Common myeloid progenitor, CD34-positive (primary cell): ENCODE measurements around the gene TTC34.
"Not testable (repeated sequence)": the region's sequence is repeated elsewhere in the genome, so short reads cannot be mapped to it uniquely, and the experiment has no call there.

Source experiments
- CTCF ChIA-PET: fragments of 350-600 bp; sonication (Branson Sonifier 250); formaldehyde crosslinking; loops from one replicate; lab custom pipeline; 2021; ENCODE audit warnings: antibody characterized with exemption; lab: Charles Lee
- POLR2A ChIA-PET: fragments of 350-600 bp; sonication (Branson Sonifier 250); formaldehyde crosslinking; loops from one replicate; lab custom pipeline; 2021; ENCODE audit warnings: antibody characterized with exemption; lab: Charles Lee
- DNase-seq, 3 donors: peaks; one replicate each; pipeline versions ENCODE4 v3.0.0 to v3.0.0-alpha.2; 2013
- H3K27ac ChIP-seq, 2 experiments: 1 replicate in 1 of 2; 2 replicates in 1 of 2; pipeline ENCODE4 v1.7.0; 2013; ENCODE audit warnings: inconsistent platforms in 2 of 2, low read length in 2 of 2, mild to moderate bottlenecking in 2 of 2, low read depth in 1 of 2, moderate library complexity in 1 of 2; ENCODE audit not compliant: severe bottlenecking in 2 of 2, insufficient read depth in 1 of 2, poor library complexity in 1 of 2
- H3K27me3 ChIP-seq, 5 experiments: replicated peaks in 2 of 5; 1 replicate in 3 of 5; 2 replicates in 2 of 5; pipeline versions ENCODE4 v1.6.1 to v1.7.0; 2013; ENCODE audit warnings: low read length in 4 of 5, mild to moderate bottlenecking in 2 of 5, moderate library complexity in 2 of 5, inconsistent platforms in 1 of 5; ENCODE audit not compliant: insufficient read depth in 5 of 5, control insufficient read depth in 4 of 5
- H3K36me3 ChIP-seq, 4 experiments: 1 replicate in 2 of 4; 2 replicates in 2 of 4; pipeline versions ENCODE4 v1.6.1 to v1.7.0; 2013; ENCODE audit warnings: low read length in 3 of 4, control low read depth in 1 of 4, mild to moderate bottlenecking in 1 of 4; ENCODE audit not compliant: control insufficient read depth in 4 of 4, insufficient read depth in 4 of 4
- H3K4me1 ChIP-seq, 4 experiments: 1 replicate in 3 of 4; 2 replicates in 1 of 4; pipeline versions ENCODE4 v1.6.1 to v1.7.1; 2013; ENCODE audit warnings: low read length in 3 of 4, mild to moderate bottlenecking in 3 of 4, control low read depth in 1 of 4, inconsistent platforms in 1 of 4, moderate library complexity in 1 of 4; ENCODE audit not compliant: control insufficient read depth in 4 of 4, insufficient read depth in 4 of 4; ENCODE audit errors: control extremely low read depth in 1 of 4
- H3K4me3 ChIP-seq, 7 experiments: 1 replicate in 4 of 7; 2 replicates in 3 of 7; pipeline versions ENCODE4 v1.5.1 to v1.7.0; 2013; ENCODE audit warnings: mild to moderate bottlenecking in 7 of 7, low read length in 6 of 7, moderate library complexity in 6 of 7, inconsistent platforms in 2 of 7, low read depth in 2 of 7, control low read depth in 1 of 7; ENCODE audit not compliant: insufficient read depth in 4 of 7, control insufficient read depth in 1 of 7; ENCODE audit errors: extremely low read depth in 1 of 7
- H3K9me3 ChIP-seq, 5 experiments: 1 replicate in 4 of 5; 2 replicates in 1 of 5; pipeline versions ENCODE4 v1.6.1 to v1.7.1; 2013; ENCODE audit warnings: low read length in 4 of 5, mild to moderate bottlenecking in 2 of 5, inconsistent platforms in 1 of 5, low read depth in 1 of 5, moderate library complexity in 1 of 5; ENCODE audit not compliant: control insufficient read depth in 4 of 5, insufficient read depth in 2 of 5; ENCODE audit errors: control extremely low read depth in 1 of 5
- WGBS: methylation state at CpG from one replicate; pipeline ENCODE4 v1.1.5; 2013; ENCODE audit not compliant: insufficient coverage; 5-methylcytosine and 5-hydroxymethylcytosine counted together

TTC34 gene

DNA sequence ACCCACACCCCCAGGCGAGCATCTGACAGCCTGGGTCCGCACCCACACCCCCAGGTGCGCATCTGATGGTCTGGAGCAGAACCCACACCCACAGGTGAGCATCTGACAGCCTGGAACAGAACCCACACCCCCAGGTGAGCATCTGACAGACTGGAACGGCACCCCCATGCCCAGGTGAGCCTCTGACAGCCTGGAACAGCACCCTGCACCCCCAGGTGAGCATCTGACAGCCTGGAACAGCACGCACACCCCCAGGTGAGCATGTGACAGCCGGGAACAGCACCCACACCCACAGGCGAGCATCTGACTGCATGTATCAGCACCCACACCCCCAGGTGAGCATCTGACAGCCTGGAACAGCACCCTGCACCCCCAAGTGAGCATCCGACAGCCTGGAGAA, 115.8 kb downstream of the TTC34 start:
- H3K4me3 ChIP-seq, DNase-seq, H3K9me3 ChIP-seq, POLR2A ChIA-PET, H3K27ac ChIP-seq, H3K36me3 ChIP-seq, H3K4me1 ChIP-seq, CTCF ChIA-PET: not testable (repeated sequence)
- peaks cover 0 to 16% (median 6%) of the 10 kb centered on the region in 5 experiments for H3K27me3 ChIP-seq
- WGBS: no CpG with 5 or more reads among the region's 8 CpGs

GRCh38 chr1:2684878-2685277, 116.6 kb downstream of the TTC34 start:
- H3K4me1 ChIP-seq, H3K27ac ChIP-seq, H3K9me3 ChIP-seq, H3K4me3 ChIP-seq, DNase-seq, POLR2A ChIA-PET, CTCF ChIA-PET, H3K36me3 ChIP-seq: not testable (repeated sequence)
- WGBS: no CpG with 5 or more reads among the region's 9 CpGs
- peaks cover 0 to 16% (median 6%) of the 10 kb centered on the region in 5 experiments for H3K27me3 ChIP-seq

DNA sequence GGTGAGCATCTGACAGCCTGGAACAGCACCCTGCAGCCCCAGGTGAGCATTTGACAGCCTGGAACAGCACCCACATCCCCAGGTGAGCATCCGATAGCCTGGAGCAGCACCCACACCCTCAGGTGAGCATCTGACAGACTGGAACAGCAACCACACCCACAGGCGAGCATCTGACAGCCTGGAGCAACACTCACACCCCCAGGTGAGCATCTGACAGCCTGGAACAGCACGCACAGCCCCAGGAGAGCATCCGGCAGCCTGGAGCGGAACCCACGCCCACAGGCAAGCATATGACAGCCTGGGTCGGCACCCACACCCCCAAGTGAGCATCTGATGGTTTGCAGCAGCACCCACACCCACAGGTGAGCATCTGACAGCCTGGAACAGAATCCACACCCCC, 117.5 kb downstream of the TTC34 start:
- H3K36me3 ChIP-seq, H3K4me1 ChIP-seq, POLR2A ChIA-PET, CTCF ChIA-PET, H3K4me3 ChIP-seq, DNase-seq, H3K27ac ChIP-seq, H3K9me3 ChIP-seq: not testable (repeated sequence)
- peaks cover 0 to 16% (median 6%) of the 10 kb centered on the region in 5 experiments for H3K27me3 ChIP-seq
- 37% methylated on average over 6 of the region's 7 CpGs for WGBS

DNA sequence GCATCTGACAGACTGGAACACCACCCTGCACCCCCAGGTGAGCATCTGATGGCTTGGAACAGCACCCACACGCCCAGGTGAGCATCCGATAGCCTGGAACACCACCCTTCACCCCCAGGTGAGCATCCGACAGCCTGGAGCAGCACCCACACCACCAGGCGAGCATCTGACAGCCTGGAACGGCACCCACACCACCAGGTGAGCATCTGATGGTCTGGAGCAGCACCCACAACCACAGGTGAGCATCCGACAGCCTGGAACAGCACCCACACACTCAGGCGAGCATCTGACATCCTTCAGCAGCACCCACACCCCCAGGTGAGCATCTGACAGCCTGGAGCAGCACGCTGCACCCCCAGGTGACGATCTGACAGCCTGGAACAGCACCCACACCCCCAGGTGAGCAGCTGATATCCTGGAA, 118.2 kb downstream of the TTC34 start:
- H3K4me3 ChIP-seq, H3K4me1 ChIP-seq, CTCF ChIA-PET, DNase-seq, H3K36me3 ChIP-seq, H3K9me3 ChIP-seq, H3K27ac ChIP-seq, POLR2A ChIA-PET: not testable (repeated sequence)
- H3K27me3 ChIP-seq: peaks cover 0 to 16% (median 6%) of the 10 kb centered on the region in 5 experiments
- 58% methylated on average over 3 of the region's 9 CpGs for WGBS

DNA sequence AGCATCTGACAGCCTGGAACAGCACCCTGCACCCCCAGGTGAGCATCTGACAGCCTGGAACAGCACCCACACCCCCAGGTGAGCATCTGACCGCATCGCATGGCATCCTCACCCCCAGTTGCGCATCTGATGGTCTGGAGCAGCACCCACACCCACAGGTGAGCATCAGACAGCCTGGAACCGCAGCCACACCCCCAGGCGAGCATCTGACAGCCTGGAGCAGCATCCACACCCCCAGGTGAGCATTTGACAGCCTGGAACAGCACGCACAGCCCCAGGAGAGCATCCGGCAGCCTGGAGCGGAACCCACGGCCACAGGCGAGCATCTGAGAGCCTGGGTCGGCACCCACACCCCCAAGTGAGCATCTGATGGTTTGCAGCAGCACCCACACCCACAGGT, 118.6 kb downstream of the TTC34 start:
- no CpG with 5 or more reads among the region's 11 CpGs for WGBS
- H3K27ac ChIP-seq, H3K4me3 ChIP-seq, H3K36me3 ChIP-seq, POLR2A ChIA-PET, H3K9me3 ChIP-seq, CTCF ChIA-PET, DNase-seq, H3K4me1 ChIP-seq: not testable (repeated sequence)
- peaks cover 0 to 14% (median 6%) of the 10 kb centered on the region in 5 experiments for H3K27me3 ChIP-seq

GRCh38 chr1:2676726-2677125, 124.8 kb downstream of the TTC34 start:
- H3K36me3 ChIP-seq, H3K27me3 ChIP-seq, CTCF ChIA-PET, H3K4me3 ChIP-seq, H3K9me3 ChIP-seq, H3K27ac ChIP-seq, H3K4me1 ChIP-seq, DNase-seq, POLR2A ChIA-PET: not testable (repeated sequence)
- no CpG with 5 or more reads among the region's 10 CpGs for WGBS

DNA sequence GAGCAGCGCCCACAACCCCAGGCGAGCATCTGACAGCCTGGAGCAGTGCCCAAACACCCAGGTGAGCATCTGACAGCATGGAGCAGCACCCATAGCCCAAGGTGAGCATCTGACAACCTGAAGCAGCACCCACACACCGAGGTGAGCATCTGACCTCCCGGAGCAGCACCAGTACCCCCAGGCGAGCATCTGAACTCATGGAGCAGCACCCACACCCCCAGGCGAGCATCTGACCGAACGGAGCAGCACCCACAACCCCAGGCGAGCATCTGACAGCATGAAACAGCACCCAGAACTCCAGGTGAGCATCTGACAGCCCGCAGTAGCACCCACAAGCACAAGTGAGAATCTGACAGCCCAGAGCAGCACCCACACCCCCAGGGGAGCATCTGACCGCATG, 129.8 kb downstream of the TTC34 start:
- POLR2A ChIA-PET, DNase-seq, H3K4me1 ChIP-seq, CTCF ChIA-PET, H3K4me3 ChIP-seq, H3K9me3 ChIP-seq, H3K27me3 ChIP-seq, H3K27ac ChIP-seq, H3K36me3 ChIP-seq: not testable (repeated sequence)
- 77% methylated on average over 2 of the region's 11 CpGs for WGBS
